HG03469 (cell line): ENCODE measurements around the gene EVI5.

Experiments
- ATAC-seq: cut with Tn5 transposase; IDR thresholded peaks from one replicate; pipeline ENCODE4 v1.9.1; 2021; ENCODE audit warnings: mild to moderate bottlenecking, moderate library complexity, moderate number of reproducible peaks; ENCODE audit not compliant: unreplicated experiment

Gene EVI5

DNA sequence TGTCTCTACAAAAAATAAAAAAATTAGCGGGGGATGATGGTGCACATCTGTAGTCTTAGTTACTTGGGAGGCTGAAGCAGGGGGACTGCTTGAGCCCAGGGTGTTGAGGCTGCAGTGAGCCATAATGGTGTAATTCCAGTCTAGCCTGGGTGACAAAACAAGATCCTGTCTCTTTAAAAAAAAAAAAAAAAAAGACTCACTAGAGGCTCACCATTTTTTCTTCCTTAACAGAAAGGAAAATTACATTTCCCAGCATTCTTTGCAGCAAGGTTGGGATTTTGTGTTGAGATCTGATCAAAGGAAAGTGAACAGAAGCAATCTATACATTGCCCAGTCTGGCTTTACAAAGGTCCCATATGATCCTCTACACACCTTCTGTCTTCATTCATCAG, 319.7 kb downstream of the EVI5 start:
- ATAC-seq: no peak

DNA sequence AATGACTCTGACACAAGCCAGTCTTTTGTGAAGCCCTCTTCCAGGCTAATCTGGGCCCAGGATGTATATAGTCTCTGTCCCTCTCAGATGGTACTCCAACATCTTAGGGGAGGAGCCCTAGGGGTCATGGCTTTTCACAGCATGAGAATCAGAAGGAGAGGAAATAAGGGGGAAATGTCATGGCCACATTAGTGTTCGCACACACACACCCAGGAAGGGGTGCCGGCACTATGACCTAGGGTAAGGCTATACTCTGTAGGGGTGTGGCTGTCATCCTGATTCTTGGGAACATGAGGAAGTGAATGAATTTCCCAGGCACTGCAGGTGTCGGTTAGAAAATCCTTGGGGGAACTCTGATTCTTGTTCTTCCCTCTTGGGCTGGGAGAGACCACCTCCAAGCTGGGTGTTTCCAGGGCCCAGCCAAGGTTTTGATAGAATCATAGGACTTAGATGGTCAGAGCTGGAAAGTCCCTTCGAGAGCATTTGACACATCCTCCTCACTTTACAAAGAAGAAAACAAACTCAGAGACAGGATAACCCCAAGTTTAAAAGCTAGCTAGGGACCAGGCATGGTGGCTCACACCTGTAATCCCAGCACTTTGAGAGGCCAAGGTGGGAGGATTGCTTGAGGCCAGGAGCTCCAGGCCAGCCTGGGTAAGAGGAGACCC, 320.2 kb downstream of the EVI5 start:
- ATAC-seq: no peak

DNA sequence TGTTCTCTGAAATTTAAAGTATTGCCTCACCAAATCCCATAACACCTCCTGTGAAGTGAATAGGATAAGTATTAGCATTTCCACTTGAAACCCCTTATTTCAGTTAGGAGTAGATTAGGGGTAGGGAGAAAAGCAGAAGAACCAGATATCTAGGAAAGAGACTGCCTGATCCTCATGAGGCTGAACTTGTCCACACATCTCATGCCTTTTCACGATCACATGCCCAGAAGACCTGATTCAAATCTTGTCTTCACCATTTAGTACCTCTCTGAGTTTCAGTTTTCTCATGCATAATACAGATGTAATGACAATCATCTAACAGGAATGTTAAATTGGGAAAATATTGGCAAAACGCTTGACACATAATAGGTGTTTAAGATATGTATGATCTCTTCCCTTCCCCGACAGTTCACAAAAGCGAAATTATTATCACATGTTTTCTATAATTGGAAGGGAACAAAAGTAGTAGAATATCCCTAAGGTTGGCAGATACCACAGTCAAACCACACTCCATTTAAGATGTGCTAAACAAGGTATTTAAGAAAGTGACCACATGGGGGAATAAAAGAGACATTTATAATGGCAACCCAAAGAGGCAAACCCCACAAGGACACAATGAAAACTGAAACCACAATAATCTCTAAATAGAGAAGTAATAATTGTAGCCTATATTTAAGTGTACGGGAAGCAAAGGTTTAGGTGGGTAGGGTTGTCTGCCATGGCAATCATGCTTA, 323.4 kb downstream of the EVI5 start:
- peak; percentile 70 for ATAC-seq

DNA sequence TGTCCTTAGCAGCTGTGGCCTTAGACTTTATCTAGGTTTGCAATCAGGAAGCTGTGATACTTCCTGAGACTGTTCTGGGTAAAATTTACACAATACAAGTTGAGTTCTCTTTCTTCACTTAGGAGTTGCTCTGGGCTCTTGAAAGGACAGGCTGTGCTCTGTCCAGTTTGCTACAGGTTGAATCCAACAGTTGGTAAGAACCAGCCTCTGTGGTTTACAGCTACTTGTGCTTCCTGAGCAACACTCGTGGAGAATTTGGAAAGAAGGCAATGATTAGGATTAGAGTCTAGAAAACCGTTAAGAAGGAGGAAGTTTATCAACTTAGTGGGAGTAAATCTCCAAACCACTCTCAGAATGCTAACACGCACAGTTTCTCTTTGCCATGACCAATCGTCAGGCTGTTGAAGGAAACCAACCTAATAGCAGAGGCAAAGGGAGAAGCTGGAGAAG, 325.0 kb downstream of the EVI5 start:
- no peak for ATAC-seq
